Measurements from ENCODE around the gene KCNC1.

KCNC1 gene

DNA sequence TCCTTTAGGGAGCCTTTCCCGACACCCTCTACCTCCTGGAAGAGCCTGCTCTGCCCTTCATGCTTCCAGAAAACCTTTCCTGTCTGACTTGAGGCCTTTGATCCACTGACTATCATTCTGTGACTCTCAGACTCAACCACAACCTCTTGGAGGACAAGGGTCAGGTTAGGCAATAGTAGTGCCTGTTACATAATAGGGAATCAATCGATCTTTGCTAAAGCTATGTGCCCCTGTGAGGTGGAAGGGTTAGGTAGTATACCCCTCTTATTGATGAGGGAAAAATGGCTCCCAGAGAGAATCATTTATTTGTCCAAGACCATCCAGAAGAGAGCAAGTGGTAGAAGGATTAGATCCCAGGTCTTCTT is 16.2 kb downstream of the KCNC1 start:
- H3K27ac ChIP-seq: no peak overlapping the region
- TF ChIP-seq ZFX (IDR thresholded peaks at IDR 0.05; ENCODE audit: borderline replicate concordance): no peak
- TF ChIP-seq, protein P1, sequence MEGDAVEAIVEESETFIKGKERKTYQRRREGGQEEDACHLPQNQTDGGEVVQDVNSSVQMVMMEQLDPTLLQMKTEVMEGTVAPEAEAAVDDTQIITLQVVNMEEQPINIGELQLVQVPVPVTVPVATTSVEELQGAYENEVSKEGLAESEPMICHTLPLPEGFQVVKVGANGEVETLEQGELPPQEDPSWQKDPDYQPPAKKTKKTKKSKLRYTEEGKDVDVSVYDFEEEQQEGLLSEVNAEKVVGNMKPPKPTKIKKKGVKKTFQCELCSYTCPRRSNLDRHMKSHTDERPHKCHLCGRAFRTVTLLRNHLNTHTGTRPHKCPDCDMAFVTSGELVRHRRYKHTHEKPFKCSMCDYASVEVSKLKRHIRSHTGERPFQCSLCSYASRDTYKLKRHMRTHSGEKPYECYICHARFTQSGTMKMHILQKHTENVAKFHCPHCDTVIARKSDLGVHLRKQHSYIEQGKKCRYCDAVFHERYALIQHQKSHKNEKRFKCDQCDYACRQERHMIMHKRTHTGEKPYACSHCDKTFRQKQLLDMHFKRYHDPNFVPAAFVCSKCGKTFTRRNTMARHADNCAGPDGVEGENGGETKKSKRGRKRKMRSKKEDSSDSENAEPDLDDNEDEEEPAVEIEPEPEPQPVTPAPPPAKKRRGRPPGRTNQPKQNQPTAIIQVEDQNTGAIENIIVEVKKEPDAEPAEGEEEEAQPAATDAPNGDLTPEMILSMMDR (IDR thresholded peaks at IDR 0.05): no peak

- no peak for TF ChIP-seq ZFX (IDR thresholded peaks at IDR 0.05; ENCODE audit: borderline replicate concordance)
- TF ChIP-seq, protein P1 (IDR thresholded peaks at IDR 0.05): no peak
- H3K27ac ChIP-seq: no peak overlapping the region
Measured at GRCh38 chr11:17751558-17751957, 17.0 kb downstream of the KCNC1 start.

- H3K27ac ChIP-seq: no peak overlapping the region
- TF ChIP-seq ZFX (IDR thresholded peaks at IDR 0.05; ENCODE audit: borderline replicate concordance): no peak
- TF ChIP-seq, protein P1 (IDR thresholded peaks at IDR 0.05): no peak
Measured at GRCh38 chr11:17752144-17752543, 17.6 kb downstream of the KCNC1 start.

- no peak for TF ChIP-seq ZFX (IDR thresholded peaks at IDR 0.05; ENCODE audit: borderline replicate concordance)
- TF ChIP-seq, protein P1 (IDR thresholded peaks at IDR 0.05): no peak
- H3K27ac ChIP-seq: no peak overlapping the region
Measured at GRCh38 chr11:17753153-17753552, 18.6 kb downstream of the KCNC1 start.

DNA sequence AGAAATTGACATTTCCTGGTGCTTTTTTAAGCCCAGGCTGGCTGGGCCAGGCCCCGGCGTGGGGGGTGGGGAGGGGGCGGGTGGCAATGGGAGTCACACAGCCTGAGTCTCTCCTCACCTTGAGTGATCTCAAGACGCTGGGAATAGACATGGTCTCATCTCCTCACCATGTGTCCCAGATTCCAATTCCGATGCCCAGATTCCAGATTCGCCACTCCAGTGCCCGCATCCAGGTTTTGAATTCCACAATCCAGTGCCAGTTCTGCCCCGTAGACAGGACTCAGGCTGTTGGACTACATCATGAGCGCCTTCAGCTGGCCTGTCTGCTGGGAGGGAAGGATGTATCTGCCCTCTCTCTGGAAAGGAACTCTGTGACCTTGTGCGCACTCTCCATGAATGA is 19.1 kb downstream of the KCNC1 start:
- no peak overlapping the region for H3K27ac ChIP-seq
- TF ChIP-seq, protein P1 (IDR thresholded peaks at IDR 0.05): no peak

- H3K27ac ChIP-seq: no peak overlapping the region
- no peak for TF ChIP-seq ZFX (IDR thresholded peaks at IDR 0.05; ENCODE audit: borderline replicate concordance)
- TF ChIP-seq, protein P1 (IDR thresholded peaks at IDR 0.05): no peak
Measured at GRCh38 chr11:17755891-17756290, 21.3 kb downstream of the KCNC1 start.

DNA sequence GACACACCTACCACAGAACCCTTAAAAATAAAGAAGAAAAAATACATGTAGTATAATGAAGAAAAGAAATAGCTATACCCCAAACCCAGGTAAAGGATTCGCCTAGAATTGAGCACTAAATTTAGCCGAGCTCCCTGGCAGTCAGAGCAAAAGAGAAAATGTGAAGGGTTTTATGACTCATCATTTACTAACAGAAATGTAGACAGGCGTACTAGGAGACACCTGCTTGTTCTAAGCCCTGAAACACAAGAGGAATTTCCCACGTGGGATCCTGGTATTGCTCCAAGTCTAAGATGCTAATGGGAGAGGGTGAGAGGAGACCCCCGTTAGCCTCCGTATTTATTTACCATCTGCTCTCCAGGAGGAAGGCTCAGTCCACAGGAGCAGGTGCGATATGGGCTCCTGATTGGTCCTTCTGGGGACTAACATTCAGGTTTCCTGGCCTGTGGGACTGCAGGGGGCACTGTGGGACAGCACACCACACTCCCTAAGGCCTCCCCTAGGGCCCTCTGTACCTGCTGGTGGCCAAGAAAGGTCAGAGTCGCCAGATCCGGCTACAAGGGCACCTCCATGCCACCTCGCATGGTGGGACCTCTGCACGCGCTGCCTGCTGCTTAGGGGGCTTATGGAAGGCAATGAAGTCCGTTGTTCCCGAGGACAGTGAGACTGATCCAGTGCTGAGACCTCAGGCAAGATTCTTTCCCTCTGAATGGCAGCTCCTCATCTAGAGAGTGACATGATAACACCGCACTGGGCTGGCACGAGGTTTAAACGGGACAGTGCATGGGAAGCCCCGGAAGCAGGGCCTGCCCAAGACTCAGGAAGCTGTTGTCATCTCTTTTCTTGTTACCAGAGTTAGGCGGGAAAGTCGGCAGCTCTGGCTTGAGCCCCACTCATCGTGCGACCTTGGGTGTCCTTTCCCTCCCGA is 25.8 kb downstream of the KCNC1 start:
- H3K27ac ChIP-seq: no peak overlapping the region
- no peak for TF ChIP-seq ZFX (IDR thresholded peaks at IDR 0.05; ENCODE audit: borderline replicate concordance)
- TF ChIP-seq, protein P1 (IDR thresholded peaks at IDR 0.05): peak; percentile 61
